Fibroblast of lung (primary cell): ENCODE results near the gene NMUR1.

ENCODE experiments used
- CTCF ChIP-seq, 2 donors: IDR thresholded peaks in 1 of 2; conservative IDR thresholded peaks in 1 of 2; 1 replicate in 1 of 2; 2 replicates in 1 of 2; pipeline ENCODE4 v1.5.1; 2011 to 2012; ENCODE audit warnings: low read length in 2 of 2, control low read depth in 1 of 2, inconsistent platforms in 1 of 2, low read depth in 1 of 2, mild to moderate bottlenecking in 1 of 2
- EZH2 ChIP-seq: IDR thresholded peaks from 2 replicates; pipeline ENCODE4 v1.5.1; 2012; ENCODE audit warnings: low read length, control low read depth, mild to moderate bottlenecking; ENCODE audit errors: missing control alignments

- TF ChIP-seq CTCF (conservative IDR thresholded peaks at IDR 0.05 in 1 of 2, IDR thresholded peaks at IDR 0.05 in 1 of 2; ENCODE audit: low read depth in 1 of 2, low read length in 2 of 2) (no peak), EZH2 (no peak)
Observed at GRCh38 chr2:231502596-231502995, 27.6 kb downstream of the NMUR1 start.
